Suprapubic skin (tissue), 4 donors: ENCODE data around the gene RELA. TPM values are rescaled to one million over a fixed set of nuclear protein-coding genes. Genes with fewer than 3 reads are reported as not detected.
A peak's percentile ranks its signal among the peaks of the same experiment; 100 is the strongest.

Experiments used
- DNase-seq, 2 donors: peaks; one replicate each; pipeline ENCODE4 v3.0.0-alpha.2; 2019; ENCODE audit warnings: low spot score in 2 of 2
- H3K27ac ChIP-seq: fragments of 200-600 bp; sonication (generic); one replicate; pipeline ENCODE4 v1.5.1; 2019
- H3K27me3 ChIP-seq: fragments of 200-600 bp; sonication (generic); one replicate; pipeline ENCODE4 v1.5.1; 2019
- H3K36me3 ChIP-seq: fragments of 200-600 bp; sonication (generic); one replicate; pipeline ENCODE4 v1.5.1; 2019
- H3K4me1 ChIP-seq: fragments of 200-600 bp; sonication (generic); one replicate; pipeline ENCODE4 v1.5.1; 2019
- H3K4me3 ChIP-seq: fragments of 200-600 bp; sonication (generic); one replicate; pipeline ENCODE4 v1.5.1; 2019; ENCODE audit warnings: mild to moderate bottlenecking
- H3K9me3 ChIP-seq: fragments of 200-600 bp; sonication (generic); one replicate; pipeline ENCODE4 v1.5.1; 2019
- CTCF ChIP-seq, 2 donors: fragments of 200-600 bp in 1 of 2; fragments of 450-650 bp in 1 of 2; sonication (generic) in 1 of 2; IDR thresholded peaks; one replicate each; pipeline ENCODE4 v1.5.1; 2016 to 2019; ENCODE audit warnings: antibody characterized with exemption in 2 of 2, mild to moderate bottlenecking in 1 of 2, moderate library complexity in 1 of 2
- EP300 ChIP-seq: sonication (generic); formaldehyde crosslinking; IDR thresholded peaks from one replicate; pipeline ENCODE4 v1.6.1; 2017; ENCODE audit warnings: antibody characterized with exemption
- POLR2A ChIP-seq, 2 donors: fragments of 450-650 bp; IDR thresholded peaks; one replicate each; pipeline ENCODE4 v1.6.1; 2017; ENCODE audit warnings: antibody characterized with exemption in 2 of 2, mild to moderate bottlenecking in 2 of 2, moderate library complexity in 2 of 2
- POLR2AphosphoS5 ChIP-seq, 3 donors: sonication (generic); formaldehyde crosslinking; IDR thresholded peaks; one replicate each; pipeline ENCODE4 v1.6.1; 2017; ENCODE audit warnings: antibody characterized with exemption in 3 of 3
- WGBS: methylation state at CpG from one replicate; pipeline ENCODE4 v1.1.5; 2018; 5-methylcytosine and 5-hydroxymethylcytosine counted together
- total RNA-seq, 4 donors: library from RNA; depleted of rRNA; stranded (reverse); fragments of >200 nt; gene quantifications; one replicate each; pipeline ENCODE4 v1.1.0, GENCODE V29; 2016

Gene RELA
- total RNA-seq, 4 donors from 2014 or later, result 71.7 to 111 (median 93.5) TPM

DNA sequence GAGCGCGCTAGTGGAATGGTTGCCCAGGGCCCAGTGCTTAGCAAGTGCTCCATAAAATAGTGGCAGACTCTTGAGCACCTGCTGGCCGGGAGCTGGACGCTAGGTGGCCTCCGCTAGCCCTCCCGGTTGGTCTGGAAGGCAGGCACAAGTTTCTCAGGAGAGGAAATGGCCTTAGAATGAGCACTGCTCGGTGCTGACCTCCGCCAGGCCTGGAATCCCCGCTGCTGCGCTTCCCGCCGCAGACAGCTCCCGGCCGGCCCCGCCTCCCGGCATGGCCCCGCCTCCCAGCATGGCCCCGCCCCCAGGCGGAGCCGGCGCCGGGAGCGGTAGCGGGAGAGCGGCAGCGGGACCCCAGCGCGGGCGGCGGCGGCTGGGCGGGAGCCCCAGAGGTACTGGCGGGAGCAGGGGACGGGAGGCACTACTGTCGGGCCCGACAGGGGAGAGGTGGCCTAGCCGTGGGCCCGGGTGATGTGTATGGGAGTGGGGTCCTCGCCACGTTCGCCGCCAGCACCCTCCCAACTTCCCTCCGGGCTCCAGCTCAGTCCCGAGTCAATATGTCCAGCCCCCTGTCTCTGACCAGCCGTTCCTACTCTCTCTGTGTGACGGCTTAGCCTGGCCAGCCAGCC, 24.8 kb downstream of the RELA start, which contains the start of gene SIPA1:
SIPA1 (plus strand) TSS at position 308 of the 626 bp plus-strand sequence. CDS start 2,821 bp downstream, outside the sequence.
- H3K36me3 ChIP-seq, result peaks cover 44% of the 10 kb centered on the region
- 6% methylated on average over 22 of the region's 46 CpGs for WGBS
- DNase-seq, result no peak
- TF ChIP-seq POLR2A (IDR thresholded peaks at IDR 0.05) (peak in 1 of 2 donors; percentile 45), CTCF (IDR thresholded peaks at IDR 0.05) (no peak), POLR2AphosphoS5 (IDR thresholded peaks at IDR 0.05) (no peak), EP300 (no peak)
- peaks cover 42% of the 10 kb centered on the region for H3K4me1 ChIP-seq
- peak within 1 kb of the TSS; percentile 87 for H3K4me3 ChIP-seq
- H3K9me3 ChIP-seq, result no peaks in the 10 kb centered on the region
- no peaks in the 10 kb centered on the region for H3K27me3 ChIP-seq
- H3K27ac ChIP-seq, result peak within 1 kb of the TSS; percentile 85

GRCh38 chr11:65637032-65637557, 25.6 kb downstream of the RELA start:
- H3K27ac ChIP-seq, result no peak overlapping the region
- TF ChIP-seq POLR2A (IDR thresholded peaks at IDR 0.05) (no peak), CTCF (IDR thresholded peaks at IDR 0.05) (no peak), POLR2AphosphoS5 (IDR thresholded peaks at IDR 0.05) (no peak), EP300 (no peak)
- 91% methylated on average over 3 of the region's 3 CpGs for WGBS

DNA sequence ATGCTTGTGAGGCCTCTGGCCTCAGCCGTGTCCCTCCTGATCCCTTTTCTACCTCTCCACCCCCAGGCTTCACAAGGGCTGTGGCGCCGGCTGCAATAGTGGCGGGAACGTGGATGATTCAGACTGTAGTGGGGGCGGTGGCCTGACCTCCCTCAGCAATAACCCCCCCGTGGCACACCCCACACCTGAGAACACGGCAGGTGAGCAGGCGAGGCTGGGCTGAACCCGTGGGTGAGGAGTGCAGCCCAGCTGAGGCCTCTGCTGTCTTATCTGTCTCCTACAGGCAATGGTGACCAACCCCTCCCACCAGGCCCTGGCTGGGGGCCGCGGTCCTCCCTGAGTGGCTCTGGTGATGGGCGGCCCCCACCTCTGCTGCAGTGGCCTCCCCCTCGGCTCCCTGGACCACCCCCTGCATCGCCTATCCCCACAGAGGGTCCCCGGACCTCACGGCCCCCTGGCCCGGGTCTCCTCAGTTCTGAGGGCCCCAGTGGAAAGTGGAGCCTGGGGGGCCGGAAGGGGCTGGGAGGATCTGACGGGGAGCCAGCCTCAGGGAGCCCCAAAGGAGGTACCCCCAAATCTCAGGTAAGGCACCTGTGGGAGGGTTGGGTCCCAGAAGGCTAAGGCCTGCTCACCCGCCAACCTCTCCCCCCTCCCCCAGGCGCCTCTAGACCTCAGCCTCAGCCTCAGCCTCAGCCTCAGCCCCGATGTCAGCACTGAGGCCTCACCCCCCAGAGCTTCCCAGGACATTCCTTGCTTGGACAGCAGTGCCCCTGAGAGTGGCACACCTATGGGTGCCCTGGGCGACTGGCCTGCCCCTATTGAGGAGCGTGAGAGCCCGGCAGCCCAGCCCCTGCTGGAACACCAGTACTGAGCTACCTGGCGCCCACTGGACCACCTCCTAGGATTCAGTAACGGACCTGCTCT, 26.3 kb downstream of the RELA start:
- Histone ChIP-seq H3K4me3 (no peak overlapping the region), H3K4me1 (peaks cover 42% of the 10 kb centered on the region), H3K9me3 (no peaks in the 10 kb centered on the region), H3K36me3 (peaks cover 52% of the 10 kb centered on the region), H3K27ac (no peak overlapping the region), H3K27me3 (no peaks in the 10 kb centered on the region)
- no peak for DNase-seq
- 95% methylated on average over 25 of the region's 28 CpGs for WGBS
- TF ChIP-seq EP300, result no peak
- TF ChIP-seq POLR2A (IDR thresholded peaks at IDR 0.05), result no peak
- TF ChIP-seq POLR2AphosphoS5 (IDR thresholded peaks at IDR 0.05), result no peak
- TF ChIP-seq CTCF (IDR thresholded peaks at IDR 0.05), result no peak

More at GRCh38 chr11:65637032-65637557, 25.6 kb downstream of the RELA start:
- Histone ChIP-seq H3K9me3 (no peaks in the 10 kb centered on the region), H3K4me1 (peaks cover 42% of the 10 kb centered on the region), H3K4me3 (no peak overlapping the region), H3K27me3 (no peaks in the 10 kb centered on the region), H3K36me3 (peaks cover 45% of the 10 kb centered on the region)
- DNase-seq, result no peak

GRCh38 chr11:65634905-65635731, 27.6 kb downstream of the RELA start:
- Histone ChIP-seq H3K9me3 (no peaks in the 10 kb centered on the region), H3K27ac (no peak overlapping the region), H3K4me1 (peaks cover 32% of the 10 kb centered on the region), H3K27me3 (no peaks in the 10 kb centered on the region), H3K4me3 (no peak overlapping the region), H3K36me3 (peaks cover 62% of the 10 kb centered on the region)
- WGBS, result 92% methylated on average over 23 of the region's 46 CpGs
- TF ChIP-seq CTCF (IDR thresholded peaks at IDR 0.05) (no peak), EP300 (no peak), POLR2AphosphoS5 (IDR thresholded peaks at IDR 0.05) (no peak), POLR2A (IDR thresholded peaks at IDR 0.05) (no peak)
- no peak for DNase-seq
